ENCODE data around the gene C14orf119. TPM values are rescaled to one million over a fixed set of nuclear protein-coding genes. Genes with fewer than 3 reads are reported as not detected.

C14orf119 gene
- total and polyA plus RNA-seq, 9 of the 15 experiments (the other 6 are each of a cell fraction or from before 2014, with no cell fraction given), result 36.7 to 251 (median 51.8) TPM

DNA sequence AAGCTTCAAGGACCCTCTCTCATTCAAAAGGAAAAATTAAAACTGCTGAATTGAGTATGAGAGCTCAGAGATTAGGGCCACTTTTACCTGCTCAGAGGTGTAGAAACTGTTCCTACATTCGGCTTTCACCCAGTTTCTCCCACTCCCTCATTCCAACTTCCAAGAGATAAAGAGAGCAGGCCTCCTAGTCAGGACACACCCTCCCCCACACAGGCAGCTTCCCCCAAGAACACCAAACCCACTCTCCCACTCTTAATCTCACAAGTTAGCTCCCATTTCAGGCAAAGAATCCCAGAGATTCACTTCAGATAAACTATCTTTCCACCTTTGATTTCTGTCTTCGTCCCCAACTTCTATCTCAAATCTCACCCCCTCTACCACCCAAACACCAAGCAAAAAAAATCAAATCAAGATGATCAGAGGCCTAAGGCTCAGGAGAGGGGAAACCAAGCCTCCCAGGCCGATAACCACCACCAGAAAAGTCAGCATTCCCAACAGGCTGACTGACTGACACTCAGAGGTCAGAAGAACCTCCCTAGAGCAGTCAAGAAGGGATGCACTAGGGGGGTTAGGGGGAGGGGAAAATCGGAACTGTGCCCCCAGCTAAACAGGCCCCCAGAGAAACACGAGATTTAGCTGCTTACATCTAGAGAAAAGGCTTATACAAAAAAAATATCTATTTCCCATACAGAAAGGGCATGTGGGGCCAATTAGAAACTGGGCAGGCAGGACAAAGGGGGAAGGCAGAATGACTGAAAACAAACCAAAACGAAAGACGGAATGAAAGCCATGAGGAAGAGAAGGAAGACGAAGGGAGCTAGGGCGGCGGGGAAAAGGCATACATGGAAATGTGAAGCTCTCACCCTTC, 24.8 kb upstream of the C14orf119 start (continued):
- TF ChIP-seq, protein P1, sequence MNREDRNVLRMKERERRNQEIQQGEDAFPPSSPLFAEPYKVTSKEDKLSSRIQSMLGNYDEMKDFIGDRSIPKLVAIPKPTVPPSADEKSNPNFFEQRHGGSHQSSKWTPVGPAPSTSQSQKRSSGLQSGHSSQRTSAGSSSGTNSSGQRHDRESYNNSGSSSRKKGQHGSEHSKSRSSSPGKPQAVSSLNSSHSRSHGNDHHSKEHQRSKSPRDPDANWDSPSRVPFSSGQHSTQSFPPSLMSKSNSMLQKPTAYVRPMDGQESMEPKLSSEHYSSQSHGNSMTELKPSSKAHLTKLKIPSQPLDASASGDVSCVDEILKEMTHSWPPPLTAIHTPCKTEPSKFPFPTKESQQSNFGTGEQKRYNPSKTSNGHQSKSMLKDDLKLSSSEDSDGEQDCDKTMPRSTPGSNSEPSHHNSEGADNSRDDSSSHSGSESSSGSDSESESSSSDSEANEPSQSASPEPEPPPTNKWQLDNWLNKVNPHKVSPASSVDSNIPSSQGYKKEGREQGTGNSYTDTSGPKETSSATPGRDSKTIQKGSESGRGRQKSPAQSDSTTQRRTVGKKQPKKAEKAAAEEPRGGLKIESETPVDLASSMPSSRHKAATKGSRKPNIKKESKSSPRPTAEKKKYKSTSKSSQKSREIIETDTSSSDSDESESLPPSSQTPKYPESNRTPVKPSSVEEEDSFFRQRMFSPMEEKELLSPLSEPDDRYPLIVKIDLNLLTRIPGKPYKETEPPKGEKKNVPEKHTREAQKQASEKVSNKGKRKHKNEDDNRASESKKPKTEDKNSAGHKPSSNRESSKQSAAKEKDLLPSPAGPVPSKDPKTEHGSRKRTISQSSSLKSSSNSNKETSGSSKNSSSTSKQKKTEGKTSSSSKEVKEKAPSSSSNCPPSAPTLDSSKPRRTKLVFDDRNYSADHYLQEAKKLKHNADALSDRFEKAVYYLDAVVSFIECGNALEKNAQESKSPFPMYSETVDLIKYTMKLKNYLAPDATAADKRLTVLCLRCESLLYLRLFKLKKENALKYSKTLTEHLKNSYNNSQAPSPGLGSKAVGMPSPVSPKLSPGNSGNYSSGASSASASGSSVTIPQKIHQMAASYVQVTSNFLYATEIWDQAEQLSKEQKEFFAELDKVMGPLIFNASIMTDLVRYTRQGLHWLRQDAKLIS (CRISPR knock-in tag; IDR thresholded peaks at IDR 0.05), result 0 out of 2 replicates have a peak, but pooled peaks have one; percentile 10
- TF ChIP-seq EWSR1 (IDR thresholded peaks at IDR 0.05; ENCODE audit: borderline replicate concordance, low read depth, partially characterized antibody) (peak; percentile 51), KDM1A (IDR thresholded peaks at IDR 0.05) (peak; percentile 30 to 48; a peak in 2 of 4 replicates), DPF2 (IDR thresholded peaks at IDR 0.05) (peak; percentile 21; the same call in 1 of the 2 replicates)
- TF ChIP-seq, protein P2, sequence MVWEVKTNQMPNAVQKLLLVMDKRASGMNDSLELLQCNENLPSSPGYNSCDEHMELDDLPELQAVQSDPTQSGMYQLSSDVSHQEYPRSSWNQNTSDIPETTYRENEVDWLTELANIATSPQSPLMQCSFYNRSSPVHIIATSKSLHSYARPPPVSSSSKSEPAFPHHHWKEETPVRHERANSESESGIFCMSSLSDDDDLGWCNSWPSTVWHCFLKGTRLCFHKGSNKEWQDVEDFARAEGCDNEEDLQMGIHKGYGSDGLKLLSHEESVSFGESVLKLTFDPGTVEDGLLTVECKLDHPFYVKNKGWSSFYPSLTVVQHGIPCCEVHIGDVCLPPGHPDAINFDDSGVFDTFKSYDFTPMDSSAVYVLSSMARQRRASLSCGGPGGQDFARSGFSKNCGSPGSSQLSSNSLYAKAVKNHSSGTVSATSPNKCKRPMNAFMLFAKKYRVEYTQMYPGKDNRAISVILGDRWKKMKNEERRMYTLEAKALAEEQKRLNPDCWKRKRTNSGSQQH (CRISPR knock-in tag; IDR thresholded peaks at IDR 0.05), result peak; percentile 8; the same call in 1 of the 2 replicates
- TF ChIP-seq, protein P3, sequence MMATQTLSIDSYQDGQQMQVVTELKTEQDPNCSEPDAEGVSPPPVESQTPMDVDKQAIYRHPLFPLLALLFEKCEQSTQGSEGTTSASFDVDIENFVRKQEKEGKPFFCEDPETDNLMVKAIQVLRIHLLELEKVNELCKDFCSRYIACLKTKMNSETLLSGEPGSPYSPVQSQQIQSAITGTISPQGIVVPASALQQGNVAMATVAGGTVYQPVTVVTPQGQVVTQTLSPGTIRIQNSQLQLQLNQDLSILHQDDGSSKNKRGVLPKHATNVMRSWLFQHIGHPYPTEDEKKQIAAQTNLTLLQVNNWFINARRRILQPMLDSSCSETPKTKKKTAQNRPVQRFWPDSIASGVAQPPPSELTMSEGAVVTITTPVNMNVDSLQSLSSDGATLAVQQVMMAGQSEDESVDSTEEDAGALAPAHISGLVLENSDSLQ (IDR thresholded peaks at IDR 0.05), result peak; percentile 68
- TF ChIP-seq, protein P4, sequence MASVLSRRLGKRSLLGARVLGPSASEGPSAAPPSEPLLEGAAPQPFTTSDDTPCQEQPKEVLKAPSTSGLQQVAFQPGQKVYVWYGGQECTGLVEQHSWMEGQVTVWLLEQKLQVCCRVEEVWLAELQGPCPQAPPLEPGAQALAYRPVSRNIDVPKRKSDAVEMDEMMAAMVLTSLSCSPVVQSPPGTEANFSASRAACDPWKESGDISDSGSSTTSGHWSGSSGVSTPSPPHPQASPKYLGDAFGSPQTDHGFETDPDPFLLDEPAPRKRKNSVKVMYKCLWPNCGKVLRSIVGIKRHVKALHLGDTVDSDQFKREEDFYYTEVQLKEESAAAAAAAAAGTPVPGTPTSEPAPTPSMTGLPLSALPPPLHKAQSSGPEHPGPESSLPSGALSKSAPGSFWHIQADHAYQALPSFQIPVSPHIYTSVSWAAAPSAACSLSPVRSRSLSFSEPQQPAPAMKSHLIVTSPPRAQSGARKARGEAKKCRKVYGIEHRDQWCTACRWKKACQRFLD (CRISPR knock-in tag; IDR thresholded peaks at IDR 0.05), result peak; percentile 37; the same call in 1 of the 2 replicates
- TF ChIP-seq, protein P5, sequence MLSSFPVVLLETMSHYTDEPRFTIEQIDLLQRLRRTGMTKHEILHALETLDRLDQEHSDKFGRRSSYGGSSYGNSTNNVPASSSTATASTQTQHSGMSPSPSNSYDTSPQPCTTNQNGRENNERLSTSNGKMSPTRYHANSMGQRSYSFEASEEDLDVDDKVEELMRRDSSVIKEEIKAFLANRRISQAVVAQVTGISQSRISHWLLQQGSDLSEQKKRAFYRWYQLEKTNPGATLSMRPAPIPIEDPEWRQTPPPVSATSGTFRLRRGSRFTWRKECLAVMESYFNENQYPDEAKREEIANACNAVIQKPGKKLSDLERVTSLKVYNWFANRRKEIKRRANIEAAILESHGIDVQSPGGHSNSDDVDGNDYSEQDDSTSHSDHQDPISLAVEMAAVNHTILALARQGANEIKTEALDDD (IDR thresholded peaks at IDR 0.05), result 0 out of 2 replicates have a peak, but pooled peaks have one; percentile 28

Measured in K562 (cell line).